Adrenal gland (tissue), 5 donors: ENCODE results near the gene SLC66A1.

ENCODE experiments used
- POLR2A ChIP-seq, 2 donors: fragments of 450-650 bp; IDR thresholded peaks; one replicate each; pipeline ENCODE4 v1.6.1; 2017; ENCODE audit warnings: antibody characterized with exemption in 2 of 2, mild to moderate bottlenecking in 2 of 2, moderate library complexity in 1 of 2
- TF ChIP-seq, protein P1 (sequence below), 6 experiments: fragments of 450-650 bp in 4 of 6; fragments of 200-600 bp in 2 of 6; sonication (generic) in 1 of 6; IDR thresholded peaks; 1 replicate in 5 of 6; 2 replicates in 1 of 6; pipeline versions ENCODE4 v1.5.1 to v1.8.0; 2016 to 2021; ENCODE audit warnings: antibody characterized with exemption in 6 of 6, mild to moderate bottlenecking in 2 of 6, moderate library complexity in 1 of 6
- donor health status: DM: no; HTN: no; CAD: no.

DNA sequence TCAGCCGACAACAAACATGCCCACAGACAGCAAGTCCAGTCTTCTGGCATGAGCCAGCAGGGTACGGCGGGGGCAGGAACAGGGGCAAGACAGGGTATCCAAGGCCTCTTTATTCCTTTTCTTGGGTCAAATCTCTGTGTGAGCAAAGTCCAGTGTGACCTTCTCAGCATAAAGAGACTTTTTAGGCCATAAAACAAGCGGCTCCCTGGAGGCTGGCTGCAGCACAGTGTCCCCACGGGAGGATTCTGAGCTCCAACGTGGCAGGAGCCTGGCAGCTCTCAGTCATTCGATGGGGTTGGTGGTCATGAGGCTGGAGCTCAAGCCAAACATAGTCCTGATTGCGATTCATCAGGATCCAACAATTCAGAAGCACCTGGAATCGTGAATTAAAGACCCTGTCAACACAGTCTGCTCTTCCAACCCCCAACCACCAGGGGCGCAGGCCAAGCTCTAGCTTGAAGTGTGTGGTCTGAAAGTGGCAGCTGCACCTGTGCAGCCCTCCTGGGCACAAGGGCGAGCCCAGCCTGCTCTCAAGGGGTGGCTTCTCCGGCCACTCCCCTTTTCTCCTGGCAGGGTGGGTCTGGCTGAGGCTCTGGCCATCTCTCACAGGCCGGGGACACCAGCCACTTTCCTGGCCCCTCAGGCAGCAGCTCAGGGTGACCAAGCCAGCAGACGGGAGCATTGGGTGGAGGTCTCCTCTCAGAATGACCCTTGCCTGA lies 62.1 kb downstream of the SLC66A1 start:
- TF ChIP-seq, protein P1, sequence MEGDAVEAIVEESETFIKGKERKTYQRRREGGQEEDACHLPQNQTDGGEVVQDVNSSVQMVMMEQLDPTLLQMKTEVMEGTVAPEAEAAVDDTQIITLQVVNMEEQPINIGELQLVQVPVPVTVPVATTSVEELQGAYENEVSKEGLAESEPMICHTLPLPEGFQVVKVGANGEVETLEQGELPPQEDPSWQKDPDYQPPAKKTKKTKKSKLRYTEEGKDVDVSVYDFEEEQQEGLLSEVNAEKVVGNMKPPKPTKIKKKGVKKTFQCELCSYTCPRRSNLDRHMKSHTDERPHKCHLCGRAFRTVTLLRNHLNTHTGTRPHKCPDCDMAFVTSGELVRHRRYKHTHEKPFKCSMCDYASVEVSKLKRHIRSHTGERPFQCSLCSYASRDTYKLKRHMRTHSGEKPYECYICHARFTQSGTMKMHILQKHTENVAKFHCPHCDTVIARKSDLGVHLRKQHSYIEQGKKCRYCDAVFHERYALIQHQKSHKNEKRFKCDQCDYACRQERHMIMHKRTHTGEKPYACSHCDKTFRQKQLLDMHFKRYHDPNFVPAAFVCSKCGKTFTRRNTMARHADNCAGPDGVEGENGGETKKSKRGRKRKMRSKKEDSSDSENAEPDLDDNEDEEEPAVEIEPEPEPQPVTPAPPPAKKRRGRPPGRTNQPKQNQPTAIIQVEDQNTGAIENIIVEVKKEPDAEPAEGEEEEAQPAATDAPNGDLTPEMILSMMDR (IDR thresholded peaks at IDR 0.05) = peak in 3 of 6 experiments; percentile 14 to 25 (median 21)
- TF ChIP-seq POLR2A (IDR thresholded peaks at IDR 0.05) = no peak
